Measurements from ENCODE around the gene ASAP3. TPM values are rescaled to one million over a fixed set of nuclear protein-coding genes. Genes with fewer than 3 reads are reported as not detected.

Gene ASAP3
- total RNA-seq, 1 donor from 2014 or later, result 33.5 TPM

GRCh38 chr1:23514111-23514679 lies 30.2 kb upstream of the ASAP3 start:
- Histone ChIP-seq H3K36me3 (ENCODE audit: insufficient read depth, low read length) (no peaks in the 10 kb centered on the region), H3K9ac (ENCODE audit: low read length) (no peak overlapping the region), H3K27me3 (ENCODE audit: insufficient read depth, low read length) (no peaks in the 10 kb centered on the region), H2AFZ (ENCODE audit: low read depth, low read length) (no peak overlapping the region), H4K20me1 (ENCODE audit: insufficient read depth, low read length) (no peaks in the 10 kb centered on the region), H3K79me2 (ENCODE audit: insufficient read depth, low read length) (no peaks in the 10 kb centered on the region), H3K9me3 (ENCODE audit: insufficient read depth, low read depth, low read length) (no peaks in the 10 kb centered on the region), H3K27ac (ENCODE audit: low read depth, low read length) (no peak overlapping the region), H3K4me3 (ENCODE audit: insufficient read depth, low read depth, low read length) (no peak overlapping the region), H3K4me2 (ENCODE audit: low read length) (no peak overlapping the region), H3K4me1 (ENCODE audit: insufficient read depth, low read length) (no peaks in the 10 kb centered on the region)
- no peak for TF ChIP-seq CTCF (IDR thresholded peaks at IDR 0.05; ENCODE audit: insufficient read depth, low read depth, low read length)
- TF ChIP-seq EZH2 (IDR thresholded peaks at IDR 0.05; ENCODE audit: insufficient read depth, low read length), result no peak
- no peak overlapping the region for H3K4me3 Mint-ChIP-seq (ENCODE audit: unreplicated experiment)
- H3K4me1 Mint-ChIP-seq (ENCODE audit: low read depth, unreplicated experiment), result no peaks in the 10 kb centered on the region
- DNase-seq (ENCODE audit: low read depth), result no peak
- no peaks in the 10 kb centered on the region for H3K36me3 Mint-ChIP-seq (ENCODE audit: low read depth, unreplicated experiment)
- no peak overlapping the region for H3K27ac Mint-ChIP-seq (ENCODE audit: unreplicated experiment)
- H3K27me3 Mint-ChIP-seq (ENCODE audit: low read depth, unreplicated experiment), result peaks cover 17% of the 10 kb centered on the region
- FAIRE-seq, result no peak
- H3K9me3 Mint-ChIP-seq (ENCODE audit: unreplicated experiment), result no peaks in the 10 kb centered on the region

GRCh38 chr1:23509896-23510295 lies 25.9 kb upstream of the ASAP3 start:
- H3K27ac Mint-ChIP-seq (ENCODE audit: unreplicated experiment), result no peak overlapping the region
- H4K20me1 ChIP-seq (ENCODE audit: insufficient read depth, low read length), result no peaks in the 10 kb centered on the region
- no peaks in the 10 kb centered on the region for H3K79me2 ChIP-seq (ENCODE audit: insufficient read depth, low read length)
- H2AFZ ChIP-seq (ENCODE audit: low read depth, low read length), result no peak overlapping the region
- no peaks in the 10 kb centered on the region for H3K4me1 ChIP-seq (ENCODE audit: insufficient read depth, low read length)
- DNase-seq (ENCODE audit: low read depth) (no peak), FAIRE-seq (no peak)
- no peaks in the 10 kb centered on the region for H3K4me1 Mint-ChIP-seq (ENCODE audit: low read depth, unreplicated experiment)
- H3K4me3 Mint-ChIP-seq (ENCODE audit: unreplicated experiment), result no peak overlapping the region
- no peaks in the 10 kb centered on the region for H3K36me3 Mint-ChIP-seq (ENCODE audit: low read depth, unreplicated experiment)
- no peaks in the 10 kb centered on the region for H3K9me3 ChIP-seq (ENCODE audit: insufficient read depth, low read depth, low read length)
- H3K27me3 Mint-ChIP-seq (ENCODE audit: low read depth, unreplicated experiment), result peaks cover 26% of the 10 kb centered on the region
- TF ChIP-seq EZH2 (IDR thresholded peaks at IDR 0.05; ENCODE audit: insufficient read depth, low read length) (no peak), CTCF (IDR thresholded peaks at IDR 0.05; ENCODE audit: insufficient read depth, low read depth, low read length) (no peak)
- no peak overlapping the region for H3K4me3 ChIP-seq (ENCODE audit: insufficient read depth, low read depth, low read length)
- no peak overlapping the region for H3K4me2 ChIP-seq (ENCODE audit: low read length)
- H3K9me3 Mint-ChIP-seq (ENCODE audit: unreplicated experiment), result no peaks in the 10 kb centered on the region
- H3K36me3 ChIP-seq (ENCODE audit: insufficient read depth, low read length), result no peaks in the 10 kb centered on the region
- no peaks in the 10 kb centered on the region for H3K27me3 ChIP-seq (ENCODE audit: insufficient read depth, low read length)
- no peak overlapping the region for H3K9ac ChIP-seq (ENCODE audit: low read length)
- no peak overlapping the region for H3K27ac ChIP-seq (ENCODE audit: low read depth, low read length)

GRCh38 chr1:23506376-23507107 lies 22.6 kb upstream of the ASAP3 start:
- H3K4me3 Mint-ChIP-seq (ENCODE audit: unreplicated experiment), result no peak overlapping the region
- Histone ChIP-seq H3K4me1 (ENCODE audit: insufficient read depth, low read length) (no peaks in the 10 kb centered on the region), H3K4me3 (ENCODE audit: insufficient read depth, low read depth, low read length) (no peak overlapping the region), H3K27ac (ENCODE audit: low read depth, low read length) (no peak overlapping the region), H3K36me3 (ENCODE audit: insufficient read depth, low read length) (no peaks in the 10 kb centered on the region), H3K4me2 (ENCODE audit: low read length) (no peak overlapping the region), H3K9ac (ENCODE audit: low read length) (no peak overlapping the region), H3K79me2 (ENCODE audit: insufficient read depth, low read length) (no peaks in the 10 kb centered on the region), H4K20me1 (ENCODE audit: insufficient read depth, low read length) (no peaks in the 10 kb centered on the region), H2AFZ (ENCODE audit: low read depth, low read length) (no peak overlapping the region), H3K9me3 (ENCODE audit: insufficient read depth, low read depth, low read length) (no peaks in the 10 kb centered on the region), H3K27me3 (ENCODE audit: insufficient read depth, low read length) (no peaks in the 10 kb centered on the region)
- H3K27ac Mint-ChIP-seq (ENCODE audit: unreplicated experiment), result no peak overlapping the region
- H3K9me3 Mint-ChIP-seq (ENCODE audit: unreplicated experiment), result no peaks in the 10 kb centered on the region
- DNase-seq (ENCODE audit: low read depth) (no peak), FAIRE-seq (no peak)
- H3K36me3 Mint-ChIP-seq (ENCODE audit: low read depth, unreplicated experiment), result no peaks in the 10 kb centered on the region
- no peak for TF ChIP-seq CTCF (IDR thresholded peaks at IDR 0.05; ENCODE audit: insufficient read depth, low read depth, low read length)
- no peak for TF ChIP-seq EZH2 (IDR thresholded peaks at IDR 0.05; ENCODE audit: insufficient read depth, low read length)
- no peaks in the 10 kb centered on the region for H3K4me1 Mint-ChIP-seq (ENCODE audit: low read depth, unreplicated experiment)
- H3K27me3 Mint-ChIP-seq (ENCODE audit: low read depth, unreplicated experiment), result peaks cover 28% of the 10 kb centered on the region
